ENCODE measurements around the gene NLRP12. TPM values are rescaled to one million over a fixed set of nuclear protein-coding genes. Genes with fewer than 3 reads are reported as not detected.

Gene NLRP12
- total and polyA plus RNA-seq, 4 donors, result 1.3 to 2.2 (median 1.3) TPM; not detected in 1

Small RNA genes within 50 kb of the gene (microRNA-seq; reads per million reads assigned to microRNA genes)
- gene MIR1283-2 (0 reads per million in 2 donors), gene MIR371A (0 reads per million in 2 donors), gene MIR372 (1.2 to 5.0 reads per million in 2 donors), gene MIR373 (0 to 1.8 reads per million in 2 donors), gene MIR516A1 (0 reads per million in 2 donors), gene MIR516A2 (0 reads per million in 2 donors), gene MIR519A1 (0.60 to 0.99 reads per million in 2 donors), gene MIR521-1 (0 reads per million in 2 donors), gene MIR522 (0 reads per million in 2 donors), gene MIR527 (0 to 0.99 reads per million in 2 donors)

Other genes with a start within 250 kb of the NLRP12 start
- not detected for gene DPRX, start 192.3 kb downstream of the NLRP12 start, total RNA-seq
- not detected for gene DPRX, start 192.3 kb downstream of the NLRP12 start, polyA plus RNA-seq
- gene MYADM, start 43.6 kb upstream of the NLRP12 start, total RNA-seq, result 100 to 1,000 TPM; 234 to 377 TPM
- gene MYADM, start 43.6 kb upstream of the NLRP12 start, polyA plus RNA-seq, result 100 to 1,000 TPM in 1 of 2 donors, 10 to 100 TPM in 1; 59.2 to 134 TPM
- 1 to 10 TPM in 1 of 2 donors, not detected in 1; 1.2 TPM for gene PRKCG, start 57.9 kb upstream of the NLRP12 start, total RNA-seq
- not detected for gene PRKCG, start 57.9 kb upstream of the NLRP12 start, polyA plus RNA-seq
- gene CACNG7, start 85.0 kb upstream of the NLRP12 start, total RNA-seq, result not detected
- gene CACNG7, start 85.0 kb upstream of the NLRP12 start, polyA plus RNA-seq, result not detected
- under 1 TPM; 0.23 to 0.33 TPM for gene CACNG8, start 138.6 kb upstream of the NLRP12 start, total RNA-seq
- under 1 TPM; under 0.01 to 0.05 TPM for gene CACNG8, start 138.6 kb upstream of the NLRP12 start, polyA plus RNA-seq
- gene CACNG6, start 167.3 kb upstream of the NLRP12 start, total RNA-seq, result not detected
- gene CACNG6, start 167.3 kb upstream of the NLRP12 start, polyA plus RNA-seq, result under 1 TPM in 1 of 2 donors, not detected in 1; 0.18 TPM
- gene VSTM1, start 239.6 kb upstream of the NLRP12 start, total RNA-seq, result not detected
- gene VSTM1, start 239.6 kb upstream of the NLRP12 start, polyA plus RNA-seq, result not detected